Measurements from ENCODE around the gene ADGRG3.

DNA sequence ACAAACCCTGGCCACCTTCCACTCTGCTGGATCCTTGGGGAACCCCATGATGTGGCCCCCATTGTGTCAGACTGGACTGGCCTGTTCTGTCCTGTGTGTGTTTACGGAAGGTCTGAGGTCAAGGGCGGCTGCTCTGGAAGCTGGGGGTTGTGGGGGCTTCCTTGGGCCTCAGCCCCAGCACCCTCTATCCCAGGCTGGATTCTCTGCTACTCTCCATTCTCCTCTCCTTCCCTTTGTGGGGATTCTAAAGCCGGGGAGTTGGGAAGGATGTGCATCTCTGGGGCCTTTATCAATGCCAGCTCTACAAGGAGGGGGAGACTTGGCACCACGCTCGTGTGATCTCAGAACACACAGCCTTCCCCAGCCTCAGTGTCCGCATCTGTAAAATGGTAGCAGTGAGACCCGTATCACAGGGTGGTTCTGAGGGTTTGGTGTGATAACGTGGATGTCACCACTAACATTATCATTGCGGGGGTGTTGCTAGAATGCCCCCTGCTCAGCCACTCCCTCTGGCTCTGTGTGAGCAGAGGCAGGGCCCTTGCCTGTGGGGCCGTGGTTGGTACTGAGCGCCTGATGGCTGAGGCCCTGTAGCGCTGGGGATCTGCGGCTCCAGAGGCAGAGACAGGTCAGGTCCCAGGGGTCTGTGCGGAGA is 21.6 kb upstream of the ADGRG3 start:
- no peak for TF ChIP-seq TAF1 (IDR thresholded peaks at IDR 0.05; ENCODE audit: low read depth, low read length)
- no peak for TF ChIP-seq POLR2A (IDR thresholded peaks at IDR 0.05; ENCODE audit: low read depth, low read length)
- no peak for TF ChIP-seq POLR2AphosphoS5 (IDR thresholded peaks at IDR 0.05; ENCODE audit: low read depth, low read length)
- TF ChIP-seq SPI1 (IDR thresholded peaks at IDR 0.05; ENCODE audit: low read depth, low read length) = no peak
- no peak for TF ChIP-seq PAX5 (IDR thresholded peaks at IDR 0.05; ENCODE audit: insufficient read depth, low read length, severe bottlenecking)
- no peak for TF ChIP-seq POU2F2 (IDR thresholded peaks at IDR 0.05; ENCODE audit: low read depth, low read length)

Measured in GM12891 (cell line).